Stimulated activated CD4-positive, alpha-beta T cell treated with anti-CD3 and anti-CD28 coated beads, TNF-alpha, amount 100 ng/mL, for 24 hours (primary cell): ENCODE measurements around the gene ERC1.
"Not testable (repeated sequence)": the region's sequence is repeated elsewhere in the genome, so short reads cannot be mapped to it uniquely, and the experiment has no call there.

Experiments
- DNase-seq, 3 experiments: peaks; one replicate each; pipeline ENCODE4 v3.0.0-alpha.2; 2020; ENCODE audit warnings: low read depth in 3 of 3

Gene ERC1

DNA sequence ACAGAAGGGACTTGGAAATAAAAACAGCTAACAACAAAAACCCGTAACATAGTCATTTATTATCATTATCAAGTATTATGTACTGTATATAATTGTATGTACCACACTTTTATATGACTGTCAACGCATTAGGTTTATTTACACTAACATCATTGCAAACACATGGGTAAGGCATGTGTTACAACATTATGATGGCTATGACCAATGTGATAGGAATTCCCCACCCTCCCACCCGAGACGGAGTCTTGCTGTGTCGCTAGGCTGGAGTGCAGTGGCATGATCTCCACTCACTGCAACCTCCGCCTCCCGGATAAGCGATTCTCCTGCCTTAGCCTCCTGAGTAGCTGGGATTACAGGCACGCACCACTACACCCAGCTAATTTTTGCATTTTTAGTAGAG lies 82.6 kb downstream of the ERC1 start:
- no peak for DNase-seq

DNA sequence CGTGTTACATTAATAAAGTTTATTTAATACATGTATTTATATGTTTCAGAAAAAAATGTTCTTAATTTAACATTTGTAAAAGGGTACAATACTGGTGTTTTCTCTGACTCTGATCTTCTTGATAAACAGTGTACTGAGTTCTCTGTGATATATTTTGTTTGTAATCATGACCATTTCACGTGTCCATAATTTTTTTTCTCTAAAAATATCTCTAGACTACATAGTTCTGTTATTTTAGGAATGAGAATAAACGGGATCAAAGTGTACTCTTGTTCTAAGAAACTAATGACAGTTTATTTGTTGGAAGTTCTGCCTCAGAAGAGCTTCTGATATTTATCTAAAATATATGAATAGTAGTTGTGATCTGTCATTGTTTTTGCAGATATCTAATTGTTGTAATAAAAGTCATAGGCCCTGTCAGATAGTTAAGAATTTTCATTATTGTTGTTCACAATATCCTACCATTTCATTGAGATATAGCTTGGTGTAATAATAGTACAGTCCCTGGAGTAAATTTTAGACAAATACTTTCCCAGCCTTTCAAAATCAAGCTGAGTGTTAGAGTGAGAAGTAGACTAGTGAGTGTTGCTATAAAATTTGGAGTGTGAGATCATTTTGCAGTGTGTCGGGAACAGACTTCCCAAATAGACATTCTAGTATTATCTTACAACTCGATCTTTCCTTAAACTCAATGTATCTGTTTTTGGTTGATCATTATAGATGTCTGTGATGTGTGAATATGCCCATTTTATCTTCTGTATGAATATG lies 86.2 kb downstream of the ERC1 start:
- DNase-seq, result no peak

GRCh38 chr12:1078002-1078401 lies 87.0 kb downstream of the ERC1 start:
- no peak for DNase-seq

GRCh38 chr12:1080520-1081223 lies 89.6 kb downstream of the ERC1 start:
- DNase-seq, result no peak

DNA sequence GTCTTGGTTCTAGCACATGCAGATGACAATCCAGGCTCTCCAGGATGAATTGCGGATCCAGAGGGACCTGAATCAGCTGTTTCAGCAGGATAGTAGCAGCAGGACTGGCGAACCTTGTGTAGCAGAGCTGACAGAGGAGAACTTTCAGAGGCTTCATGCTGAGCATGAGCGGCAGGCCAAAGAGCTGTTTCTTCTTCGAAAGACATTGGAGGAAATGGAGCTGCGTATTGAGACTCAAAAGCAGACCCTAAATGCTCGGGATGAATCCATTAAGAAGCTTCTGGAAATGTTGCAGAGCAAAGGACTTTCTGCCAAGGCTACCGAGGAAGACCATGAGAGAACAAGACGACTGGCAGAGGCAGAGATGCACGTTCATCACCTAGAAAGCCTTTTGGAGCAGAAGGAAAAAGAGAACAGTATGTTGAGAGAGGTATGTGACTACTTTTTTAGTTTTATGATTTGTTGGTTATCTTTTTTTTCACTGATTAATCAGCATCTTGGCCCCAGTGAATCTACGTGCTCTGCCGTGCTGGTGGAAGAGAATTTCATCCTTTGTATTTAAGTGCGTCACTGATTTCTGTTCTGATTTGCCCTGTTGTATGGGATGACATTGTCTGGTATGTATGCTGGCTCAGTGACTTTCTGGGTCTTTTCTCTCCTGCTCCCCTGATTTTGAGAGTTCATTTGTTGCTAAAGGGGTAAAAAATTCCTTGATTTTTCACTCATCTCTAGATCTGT lies 92.3 kb downstream of the ERC1 start:
- no peak for DNase-seq

DNA sequence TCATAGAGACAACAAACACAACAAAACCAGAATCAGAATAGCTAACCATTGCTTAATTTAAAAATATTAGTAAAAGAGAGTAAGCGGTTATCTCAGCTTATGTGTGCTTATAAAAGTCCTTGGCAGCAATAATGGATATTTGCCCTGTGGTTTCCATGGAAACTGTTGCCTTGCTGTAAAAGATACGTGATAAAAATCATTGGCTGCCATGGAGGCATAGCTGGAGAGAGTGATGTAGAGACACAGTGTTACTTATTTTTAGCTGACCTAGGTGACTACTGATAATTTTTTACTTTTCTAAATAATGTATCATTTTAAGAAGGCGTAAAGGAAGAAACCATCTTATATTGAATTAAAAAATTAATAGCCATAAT lies 92.9 kb downstream of the ERC1 start:
- no peak for DNase-seq

- no peak for DNase-seq
Observed at GRCh38 chr12:1091350-1091749, 100.3 kb downstream of the ERC1 start.

GRCh38 chr12:1093166-1093751 lies 102.2 kb downstream of the ERC1 start:
- peak in 1 of 3 experiments; percentile 11 for DNase-seq

DNA sequence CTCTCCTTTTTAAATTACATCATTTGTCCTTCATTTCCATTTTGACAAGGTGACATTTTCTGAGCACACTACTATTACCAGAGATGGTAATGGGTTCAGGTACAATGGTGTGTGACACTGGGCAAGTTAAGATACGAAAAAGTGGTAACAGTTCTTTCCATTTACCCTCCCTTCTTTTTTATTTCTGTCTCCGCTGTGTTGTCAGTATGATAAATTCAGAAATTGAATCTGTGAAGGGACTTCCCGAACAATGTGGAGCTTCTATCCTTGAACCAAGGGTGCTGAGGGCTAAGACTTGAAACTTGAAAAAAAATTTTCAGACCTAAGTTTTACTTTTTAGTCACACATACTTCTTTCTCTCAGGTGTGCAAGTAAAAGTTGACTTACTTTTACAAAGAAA lies 103.7 kb downstream of the ERC1 start:
- no peak for DNase-seq

GRCh38 chr12:1099158-1099557 lies 108.1 kb downstream of the ERC1 start:
- DNase-seq, result peak in 1 of 3 experiments; percentile 15

- DNase-seq, result not testable (repeated sequence)
Observed at GRCh38 chr12:1099618-1100017, 108.6 kb downstream of the ERC1 start.

GRCh38 chr12:1102115-1102514 lies 111.1 kb downstream of the ERC1 start:
- no peak for DNase-seq

- DNase-seq, result no peak
Observed at GRCh38 chr12:1102791-1103450, 111.9 kb downstream of the ERC1 start.

- DNase-seq, result no peak
Observed at GRCh38 chr12:1103632-1104031, 112.6 kb downstream of the ERC1 start.

DNA sequence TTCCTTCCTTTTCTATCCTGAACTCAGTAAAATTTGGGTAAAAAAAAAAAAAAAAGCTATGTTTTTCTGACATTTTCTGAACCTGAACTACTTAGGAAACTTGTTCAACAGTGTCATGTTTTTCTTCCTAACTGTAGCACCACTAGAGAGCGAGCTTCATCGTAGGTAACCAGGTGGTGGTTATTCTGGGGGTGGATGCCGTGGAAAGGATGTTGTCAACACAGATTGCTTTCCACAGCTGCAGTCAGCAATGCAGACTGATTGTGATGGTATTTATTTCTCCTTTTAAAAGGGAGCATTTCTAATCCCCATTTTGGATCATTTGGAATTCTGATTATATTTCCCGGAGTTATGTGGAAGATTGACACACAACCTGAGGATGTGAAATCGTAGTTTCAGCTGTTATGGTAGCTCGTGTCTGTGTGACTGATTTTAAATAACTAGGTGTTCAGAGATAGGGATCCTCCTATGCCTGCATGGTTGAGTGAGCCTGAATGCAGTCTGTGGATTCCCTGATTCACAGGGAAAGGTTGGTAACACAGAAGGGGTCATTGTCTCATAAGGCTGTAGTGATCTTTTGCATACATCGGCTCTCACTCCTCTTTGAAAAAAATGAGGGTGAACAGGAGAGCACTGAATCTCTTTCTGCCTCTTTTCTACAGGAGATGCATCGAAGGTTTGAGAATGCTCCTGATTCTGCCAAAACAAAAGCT lies 113.2 kb downstream of the ERC1 start:
- no peak for DNase-seq

DNA sequence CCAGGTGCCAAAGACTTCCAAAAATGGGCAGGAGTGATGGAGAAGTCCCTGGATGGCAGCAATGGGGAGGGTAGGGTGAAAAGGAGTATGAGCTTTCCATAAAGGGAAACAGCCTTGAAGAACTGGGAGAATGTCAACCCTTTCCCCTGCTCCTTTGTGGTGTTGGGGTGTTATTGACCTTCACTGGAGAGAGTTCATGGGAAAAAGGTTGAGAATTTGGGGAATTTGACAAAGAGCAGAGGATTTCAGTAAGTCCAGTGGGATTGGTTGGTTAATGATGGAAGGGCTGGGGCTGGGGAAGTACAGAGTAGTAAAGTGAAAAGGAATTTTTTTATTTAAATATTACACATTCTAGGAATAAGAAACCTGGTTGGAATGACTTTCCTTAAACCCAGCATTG lies 116.6 kb downstream of the ERC1 start:
- DNase-seq, result no peak

- no peak for DNase-seq
Observed at GRCh38 chr12:1108276-1108675, 117.3 kb downstream of the ERC1 start.

GRCh38 chr12:1115484-1116231 lies 124.6 kb downstream of the ERC1 start:
- DNase-seq, result no peak

DNA sequence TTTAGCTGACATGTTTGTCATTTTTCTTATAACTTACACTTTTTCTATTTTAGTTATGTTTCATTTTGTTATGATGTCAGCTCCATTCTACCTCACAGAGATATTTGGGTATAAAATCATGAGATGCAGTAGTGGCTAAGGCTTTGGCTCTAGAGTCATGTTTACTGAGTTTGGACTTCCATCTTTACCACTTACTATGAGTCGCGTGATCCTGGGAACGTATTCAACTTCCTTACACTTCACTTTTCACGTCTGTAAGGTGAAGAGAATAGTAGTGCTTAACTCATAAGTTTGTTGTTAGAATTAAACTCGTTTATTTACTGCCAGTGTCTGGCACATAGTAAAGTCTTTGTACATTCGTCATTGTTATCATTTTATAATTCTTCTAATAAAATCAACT lies 126.3 kb downstream of the ERC1 start:
- DNase-seq, result no peak

GRCh38 chr12:1117970-1118563 lies 127.0 kb downstream of the ERC1 start:
- peak; percentile 45 to 64 (median 50) for DNase-seq
